Measurements from ENCODE around the gene SLC1A7. TPM values are rescaled to one million over a fixed set of nuclear protein-coding genes. Genes with fewer than 3 reads are reported as not detected.

Gene SLC1A7
- total RNA-seq, 1 experiment from 2014 or later = 0.31 TPM

GRCh38 chr1:53104289-53104913 lies 38.0 kb downstream of the SLC1A7 start:
- TF ChIP-seq POLR2AphosphoS5 (IDR thresholded peaks at IDR 0.05; ENCODE audit: low read depth, low read length) = no peak
- no peak for TF ChIP-seq TCF7L2 (IDR thresholded peaks at IDR 0.05; ENCODE audit: low read depth, low read length)
- no peak for TF ChIP-seq REST (IDR thresholded peaks at IDR 0.05; ENCODE audit: insufficient read depth in 1 of 2, low read depth in 2 of 2, low read length in 1 of 2)
- no peak for TF ChIP-seq CTCF (IDR thresholded peaks at IDR 0.05)
- TF ChIP-seq SIN3A (IDR thresholded peaks at IDR 0.05; ENCODE audit: borderline replicate concordance, insufficient read depth, low read depth, low read length) = no peak
- Histone ChIP-seq H3K27ac (ENCODE audit: low read length) (no peak overlapping the region; the same call in 1 of the 2 replicates), H3K4me1 (ENCODE audit: control insufficient read depth, insufficient read depth, low read length) (peaks cover 23% of the 10 kb centered on the region), H3K4me3 (ENCODE audit: low read depth in 2 of 2, low read length in 2 of 2) (no peak overlapping the region), H3K36me3 (ENCODE audit: control insufficient read depth, insufficient read depth, low read length) (no peaks in the 10 kb centered on the region), H3K9me3 (ENCODE audit: control insufficient read depth, insufficient read depth, low read depth, low read length) (no peaks in the 10 kb centered on the region), H3K27me3 (ENCODE audit: control insufficient read depth, insufficient read depth, low read length) (no peaks in the 10 kb centered on the region)
- DNase-seq (ENCODE audit: low read depth, low spot score) (no peak), ATAC-seq (no peak)
- in situ Hi-C loops (cut with HindIII; ENCODE audit: low pct_unique_long_range_greater_than_20kb, low sequenced_read_pairs) = no loop called here
- no TSS peak for BruUV-seq (replicated peaks)
- POLR2A ChIA-PET = no interaction called here
- intact Hi-C loops (cut with micrococcal nuclease; ENCODE audit: unreplicated experiment) = no loop called here
- CTCF ChIA-PET = no interaction called here

GRCh38 chr1:53094533-53094919 lies 47.9 kb downstream of the SLC1A7 start:
- peaks cover 4% of the 10 kb centered on the region; the same call in 1 of the 2 replicates for H3K4me1 ChIP-seq (ENCODE audit: control insufficient read depth, insufficient read depth, low read length)
- H3K4me3 ChIP-seq (ENCODE audit: low read depth in 2 of 2, low read length in 2 of 2) = no peak overlapping the region
- BruUV-seq (replicated peaks) = no TSS peak
- H3K27ac ChIP-seq (ENCODE audit: low read length) = no peak overlapping the region
- DNase-seq (ENCODE audit: low read depth, low spot score) (no peak), ATAC-seq (0 out of 2 replicates have a peak, but pooled peaks have one; percentile 24)
- no peaks in the 10 kb centered on the region for H3K36me3 ChIP-seq (ENCODE audit: control insufficient read depth, insufficient read depth, low read length)
- intact Hi-C loops (cut with micrococcal nuclease; ENCODE audit: unreplicated experiment) = no loop called here
- ChIA-PET CTCF (no interaction called here), POLR2A (no interaction called here)
- no peak for TF ChIP-seq POLR2AphosphoS5 (IDR thresholded peaks at IDR 0.05; ENCODE audit: low read depth, low read length)
- TF ChIP-seq CTCF (IDR thresholded peaks at IDR 0.05) = no peak
- no peak for TF ChIP-seq SIN3A (IDR thresholded peaks at IDR 0.05; ENCODE audit: borderline replicate concordance, insufficient read depth, low read depth, low read length)
- no peak for TF ChIP-seq REST (IDR thresholded peaks at IDR 0.05; ENCODE audit: insufficient read depth in 1 of 2, low read depth in 2 of 2, low read length in 1 of 2)
- no peak for TF ChIP-seq TCF7L2 (IDR thresholded peaks at IDR 0.05; ENCODE audit: low read depth, low read length)
- no peaks in the 10 kb centered on the region for H3K9me3 ChIP-seq (ENCODE audit: control insufficient read depth, insufficient read depth, low read depth, low read length)
- in situ Hi-C loops (cut with HindIII; ENCODE audit: low pct_unique_long_range_greater_than_20kb, low sequenced_read_pairs) = no loop called here
- H3K27me3 ChIP-seq (ENCODE audit: control insufficient read depth, insufficient read depth, low read length) = no peaks in the 10 kb centered on the region
